HepG2 (cell line): ENCODE measurements around the gene NT5M. TPM values are rescaled to one million over a fixed set of nuclear protein-coding genes. Genes with fewer than 3 reads are reported as not detected.

Experiments
- ARID4A ChIP-seq: sonication (generic); formaldehyde crosslinking; IDR thresholded peaks from 2 replicates; pipeline ENCODE4 v1.5.0; 2020; ENCODE audit warnings: mild to moderate bottlenecking, missing genetic modification reagents, borderline replicate concordance
- ARNT2 ChIP-seq: sonication (generic); formaldehyde crosslinking; IDR thresholded peaks from 2 replicates; pipeline ENCODE4 v1.8.0; 2022; ENCODE audit warnings: mild to moderate bottlenecking, low read depth, missing genetic modification reagents, moderate library complexity
- BCL6 ChIP-seq: IDR thresholded peaks from 2 replicates; pipeline ENCODE4 v1.6.1; 2016; ENCODE audit warnings: missing genetic modification reagents, missing compliant biosample characterization
- IKZF5 ChIP-seq: IDR thresholded peaks from 2 replicates; pipeline ENCODE4 v1.6.1; 2018; ENCODE audit warnings: missing genetic modification reagents, mild to moderate bottlenecking, missing compliant biosample characterization
- MAZ ChIP-seq, 2 experiments: sonication (generic) in 1 of 2; formaldehyde crosslinking in 1 of 2; IDR thresholded peaks; 2 replicates each; pipeline versions ENCODE4 v1.5.0 to v1.6.1; 2012 to 2020; ENCODE audit warnings: low read depth in 2 of 2, mild to moderate bottlenecking in 2 of 2, borderline replicate concordance in 1 of 2, improper control_type of control experiment in 1 of 2, low read length in 1 of 2, missing genetic modification reagents in 1 of 2, moderate library complexity in 1 of 2
- MTA1 ChIP-seq: sonication (generic); formaldehyde crosslinking; IDR thresholded peaks from 2 replicates; pipeline ENCODE4 v1.4.0; 2020; ENCODE audit warnings: missing genetic modification reagents, mild to moderate bottlenecking, borderline replicate concordance
- RAD21 ChIP-seq: fragments of 450-650 bp; formaldehyde crosslinking; IDR thresholded peaks from 2 replicates; pipeline ENCODE4 v1.5.0; 2020; ENCODE audit warnings: mild to moderate bottlenecking
- RARA ChIP-seq: IDR thresholded peaks from 2 replicates; pipeline ENCODE4 v1.6.1; 2016; ENCODE audit warnings: missing genetic modification reagents, missing compliant biosample characterization
- REPIN1 ChIP-seq: sonication (generic); formaldehyde crosslinking; IDR thresholded peaks from 2 replicates; pipeline ENCODE4 v1.8.0; 2022; ENCODE audit warnings: missing genetic modification reagents, low read depth, mild to moderate bottlenecking, borderline replicate concordance
- RFX1 ChIP-seq: fragments of 450-650 bp; IDR thresholded peaks from 2 replicates; pipeline ENCODE4 v1.6.1; 2017
- SALL2 ChIP-seq: sonication (generic); formaldehyde crosslinking; IDR thresholded peaks from 2 replicates; pipeline ENCODE4 v1.8.1; 2023; ENCODE audit warnings: mild to moderate bottlenecking, missing genetic modification reagents, inconsistent platforms
- SP4 ChIP-seq: sonication (generic); formaldehyde crosslinking; IDR thresholded peaks from 2 replicates; pipeline ENCODE4 v1.8.1; 2023; ENCODE audit warnings: mild to moderate bottlenecking, missing genetic modification reagents
- ZBTB26 ChIP-seq: IDR thresholded peaks from 2 replicates; pipeline ENCODE4 v1.6.1; 2016; ENCODE audit warnings: missing compliant biosample characterization, missing genetic modification reagents, borderline replicate concordance
- ZFP90 ChIP-seq: sonication (generic); formaldehyde crosslinking; IDR thresholded peaks from 2 replicates; pipeline ENCODE4 v1.8.0; 2022; ENCODE audit warnings: missing genetic modification reagents, mild to moderate bottlenecking, inconsistent platforms, borderline replicate concordance
- ZNF768 ChIP-seq: sonication (generic); formaldehyde crosslinking; IDR thresholded peaks from 2 replicates; pipeline ENCODE4 v1.4.0; 2020; ENCODE audit warnings: missing genetic modification reagents
- ZNF770 ChIP-seq: sonication (generic); formaldehyde crosslinking; IDR thresholded peaks from 2 replicates; pipeline ENCODE4 v1.5.0; 2020; ENCODE audit warnings: mild to moderate bottlenecking, missing genetic modification reagents
- ZSCAN21 ChIP-seq: sonication (generic); formaldehyde crosslinking; IDR thresholded peaks from 2 replicates; pipeline ENCODE4 v1.8.0; 2022; ENCODE audit warnings: mild to moderate bottlenecking, missing genetic modification reagents, moderate library complexity, borderline replicate concordance
- ZSCAN29 ChIP-seq: sonication (generic); formaldehyde crosslinking; conservative IDR thresholded peaks from 2 replicates; pipeline ENCODE4 v1.4.0; 2020; ENCODE audit warnings: mild to moderate bottlenecking, missing genetic modification reagents
- polyA plus RNA-seq, 8 experiments: library from polyadenylated mRNA; depleted of rRNA in 3 of 8; stranded (reverse) in 7 of 8; unstranded in 1 of 8; fragments of >200 nt; fragmentation: Illumina TruSeq in 4 of 8; extraction: Trizol in 4 of 8; gene quantifications; 2 replicates each; pipeline versions ENCODE4 v1.2.1 to v1.2.3, GENCODE V29; 2011 to 2016; ENCODE audit warnings: low read depth in 4 of 8, missing spikeins in 1 of 8, mixed read lengths in 1 of 8; ENCODE audit not compliant: insufficient read depth in 1 of 8
- total RNA-seq, 5 experiments: library from RNA; depleted of rRNA; stranded (reverse); fragments of >200 nt; fragmentation: Illumina TruSeq; extraction: Trizol; gene quantifications; 2 replicates each; pipeline ENCODE4 v1.2.3, GENCODE V29; 2016; ENCODE audit warnings: low read depth in 1 of 5

NT5M gene
- total and polyA plus RNA-seq, 2 of the 13 experiments (the other 11 are each of a cell fraction or from before 2014, with no cell fraction given) = 0.55 to 0.78 TPM

GRCh38 chr17:17387498-17388362 is 84.6 kb downstream of the NT5M start (continued):
- TF ChIP-seq ARID4A (CRISPR knock-in tag) (peak; percentile 22; the same call in 1 of the 2 replicates), REPIN1 (CRISPR knock-in tag) (0 out of 2 replicates have a peak, but pooled peaks have one; percentile 15), RFX1 (no peak), MAZ (IDR thresholded peaks at IDR 0.05; ENCODE audit: borderline replicate concordance, low read depth, low read length) (no peak), MAZ (CRISPR knock-in tag; IDR thresholded peaks at IDR 0.05; ENCODE audit: low read depth) (0 out of 2 replicates have a peak, but pooled peaks have one; percentile 45), SP4 (CRISPR knock-in tag) (peak; percentile 49; the same call in 1 of the 2 replicates), BCL6 (0 out of 2 replicates have a peak, but pooled peaks have one; percentile 28), RAD21 (CRISPR knock-in tag) (peak; percentile 84), ZBTB26 (CRISPR knock-in tag) (no peak), ZNF768 (CRISPR knock-in tag) (peak; percentile 53; the same call in 1 of the 2 replicates), ZSCAN21 (0 out of 2 replicates have a peak, but pooled peaks have one; percentile 26), RARA (CRISPR knock-in tag) (peak; percentile 89), IKZF5 (no peak; the same call in 1 of the 2 replicates), ZSCAN29 (no peak), MTA1 (peak; percentile 48; the same call in 1 of the 2 replicates), ARNT2 (no peak), SALL2 (0 out of 2 replicates have a peak, but pooled peaks have one; percentile 23), ZFP90 (no peak), ZNF770 (CRISPR knock-in tag) (peak; percentile 80)
